ENCODE results near the gene STOM.

STOM gene

DNA sequence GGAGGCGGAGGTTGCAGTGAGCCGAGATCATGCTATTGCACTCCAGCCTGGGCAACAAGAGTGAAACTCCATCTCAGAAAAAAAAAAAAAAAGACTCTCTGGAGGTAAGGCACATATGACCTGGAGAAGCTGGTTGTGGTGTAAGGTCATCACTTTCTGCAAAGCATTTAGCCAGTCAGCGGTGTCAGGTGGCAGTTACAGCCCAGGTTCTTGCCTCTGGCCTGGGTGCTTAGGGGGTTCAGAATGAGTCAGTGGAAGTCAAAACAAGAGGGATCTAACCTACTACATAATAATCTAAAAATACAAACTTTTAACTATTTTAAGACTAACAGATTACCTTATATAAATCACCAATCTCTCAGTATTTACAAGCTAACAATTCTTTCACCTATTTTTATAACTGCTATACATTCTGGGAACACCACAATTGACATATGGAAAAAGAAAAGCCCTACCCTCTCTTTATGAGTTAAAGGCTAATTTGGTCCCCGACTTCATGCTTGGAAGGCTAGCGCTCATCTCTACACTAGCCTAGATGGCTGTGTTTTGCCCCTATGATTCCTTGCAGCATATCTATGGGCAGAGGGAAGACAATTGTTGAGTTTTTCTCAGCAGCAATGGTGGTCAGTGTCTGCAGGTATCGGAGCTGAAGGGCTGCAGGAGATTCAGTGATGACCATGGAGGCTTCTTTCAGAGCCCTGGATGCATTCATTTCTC, 29.2 kb downstream of the STOM start:
- Histone ChIP-seq H3K36me3 (ENCODE audit: insufficient read depth, low read depth, low read length) (peaks cover 5% of the 10 kb centered on the region; the same call in 1 of the 2 replicates), H3K4me1 (ENCODE audit: insufficient read depth, low read length) (no peaks in the 10 kb centered on the region), H3K4me3 (ENCODE audit: low read length) (no peak overlapping the region), H3K9ac (ENCODE audit: low read depth, low read length) (no peak overlapping the region), H3K9me3 (ENCODE audit: insufficient read depth, low read depth, low read length) (no peaks in the 10 kb centered on the region), H3K27ac (ENCODE audit: low read length) (no peak overlapping the region), H3K27me3 (ENCODE audit: insufficient read depth, low read length) (no peaks in the 10 kb centered on the region)

DNA sequence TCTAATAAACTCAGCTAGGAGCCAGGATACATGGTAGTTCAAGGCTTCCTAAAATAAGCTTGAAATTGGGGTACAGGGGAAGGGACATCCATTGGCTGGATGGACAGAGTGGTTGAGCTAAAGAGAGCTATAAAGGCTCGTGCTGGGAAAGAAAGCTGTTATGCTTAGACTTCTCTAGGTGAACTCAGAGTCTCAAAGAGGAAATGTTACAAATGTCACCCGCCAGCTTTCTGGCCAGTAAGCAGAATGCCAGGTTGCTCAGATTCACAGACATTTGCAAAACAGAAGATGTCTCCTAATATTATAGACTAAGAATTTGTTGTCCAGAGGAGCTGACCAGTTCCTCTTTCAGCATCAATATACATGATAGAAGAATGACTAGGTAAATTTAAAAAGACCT, 30.6 kb downstream of the STOM start:
- H3K36me3 ChIP-seq (ENCODE audit: insufficient read depth, low read depth, low read length): peaks cover 5% of the 10 kb centered on the region; the same call in 1 of the 2 replicates
- no peaks in the 10 kb centered on the region for H3K27me3 ChIP-seq (ENCODE audit: insufficient read depth, low read length)
- H3K4me1 ChIP-seq (ENCODE audit: insufficient read depth, low read length): no peaks in the 10 kb centered on the region
- no peaks in the 10 kb centered on the region for H3K9me3 ChIP-seq (ENCODE audit: insufficient read depth, low read depth, low read length)
- H3K9ac ChIP-seq (ENCODE audit: low read depth, low read length): no peak overlapping the region
- H3K27ac ChIP-seq (ENCODE audit: low read length): no peak overlapping the region
- no peak overlapping the region for H3K4me3 ChIP-seq (ENCODE audit: low read length)

DNA sequence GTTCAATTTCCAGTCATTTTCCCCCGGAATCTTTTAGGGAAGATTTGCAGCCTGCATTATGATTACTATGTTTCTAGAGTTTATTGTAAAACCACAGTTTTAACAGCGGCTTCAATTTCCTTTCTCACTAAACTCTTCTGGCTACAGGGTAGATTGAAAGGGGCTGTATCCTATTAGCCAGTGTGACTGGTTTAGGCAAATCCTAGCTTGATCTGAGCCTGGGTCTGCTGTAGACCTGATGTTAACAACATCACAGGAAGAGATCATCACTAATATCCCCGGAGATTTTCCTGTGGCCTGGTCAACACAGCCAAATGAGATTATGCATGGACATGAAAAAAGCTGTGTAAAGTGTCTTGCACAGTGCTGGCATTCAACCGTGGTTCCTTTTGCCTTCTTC, 33.4 kb downstream of the STOM start:
- no peaks in the 10 kb centered on the region for H3K4me1 ChIP-seq (ENCODE audit: insufficient read depth, low read length)
- H3K27ac ChIP-seq (ENCODE audit: low read length): no peak overlapping the region
- no peaks in the 10 kb centered on the region for H3K9me3 ChIP-seq (ENCODE audit: insufficient read depth, low read depth, low read length)
- H3K9ac ChIP-seq (ENCODE audit: low read depth, low read length): no peak overlapping the region
- H3K27me3 ChIP-seq (ENCODE audit: insufficient read depth, low read length): no peaks in the 10 kb centered on the region
- H3K36me3 ChIP-seq (ENCODE audit: insufficient read depth, low read depth, low read length): peaks cover 5% of the 10 kb centered on the region; the same call in 1 of the 2 replicates
- no peak overlapping the region for H3K4me3 ChIP-seq (ENCODE audit: low read length)

DNA sequence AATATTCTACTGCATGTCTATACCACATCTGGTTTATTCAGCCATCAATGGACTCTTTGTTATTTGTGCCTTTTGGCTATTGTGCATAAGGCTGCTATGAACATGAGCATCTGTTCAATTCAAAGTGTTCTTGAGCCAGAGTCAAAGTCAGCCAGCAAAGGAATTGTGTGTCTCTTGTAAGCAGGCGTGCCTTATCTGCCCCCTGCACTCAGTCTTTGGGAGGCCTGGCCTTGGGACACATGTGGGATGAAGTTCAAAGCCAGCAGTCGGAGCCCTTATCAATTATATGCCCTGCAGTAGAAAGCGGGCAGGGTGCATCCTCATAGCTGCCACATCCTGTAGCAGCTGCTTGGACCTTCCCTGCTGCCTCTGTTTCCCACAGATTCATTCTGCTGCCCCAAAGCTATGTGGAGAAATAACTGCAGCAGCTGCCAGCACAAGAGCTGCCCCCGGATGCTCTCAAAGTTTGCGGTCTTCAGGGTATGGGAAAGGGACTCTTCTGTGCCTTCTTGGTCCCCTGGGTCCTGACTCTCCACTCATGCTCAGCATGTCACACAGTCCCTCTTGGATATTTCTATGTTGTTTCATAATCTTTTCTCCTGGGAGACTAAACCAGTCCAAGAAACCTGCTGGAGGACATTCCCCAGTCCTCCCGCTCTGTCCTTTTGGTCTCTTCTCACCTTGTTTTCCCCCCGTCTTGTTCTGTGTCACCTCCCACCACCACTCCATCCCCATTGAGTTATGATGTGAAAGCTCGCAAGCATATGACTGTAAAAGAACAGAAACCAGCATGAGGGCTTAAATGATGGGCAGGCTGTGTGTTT, 35.9 kb downstream of the STOM start:
- no peak overlapping the region for H3K9ac ChIP-seq (ENCODE audit: low read depth, low read length)
- H3K4me1 ChIP-seq (ENCODE audit: insufficient read depth, low read length): no peaks in the 10 kb centered on the region
- peaks cover 24% of the 10 kb centered on the region for H3K36me3 ChIP-seq (ENCODE audit: insufficient read depth, low read depth, low read length)
- no peak overlapping the region for H3K27ac ChIP-seq (ENCODE audit: low read length)
- no peaks in the 10 kb centered on the region for H3K27me3 ChIP-seq (ENCODE audit: insufficient read depth, low read length)
- no peak overlapping the region for H3K4me3 ChIP-seq (ENCODE audit: low read length)
- H3K9me3 ChIP-seq (ENCODE audit: insufficient read depth, low read depth, low read length): no peaks in the 10 kb centered on the region

DNA sequence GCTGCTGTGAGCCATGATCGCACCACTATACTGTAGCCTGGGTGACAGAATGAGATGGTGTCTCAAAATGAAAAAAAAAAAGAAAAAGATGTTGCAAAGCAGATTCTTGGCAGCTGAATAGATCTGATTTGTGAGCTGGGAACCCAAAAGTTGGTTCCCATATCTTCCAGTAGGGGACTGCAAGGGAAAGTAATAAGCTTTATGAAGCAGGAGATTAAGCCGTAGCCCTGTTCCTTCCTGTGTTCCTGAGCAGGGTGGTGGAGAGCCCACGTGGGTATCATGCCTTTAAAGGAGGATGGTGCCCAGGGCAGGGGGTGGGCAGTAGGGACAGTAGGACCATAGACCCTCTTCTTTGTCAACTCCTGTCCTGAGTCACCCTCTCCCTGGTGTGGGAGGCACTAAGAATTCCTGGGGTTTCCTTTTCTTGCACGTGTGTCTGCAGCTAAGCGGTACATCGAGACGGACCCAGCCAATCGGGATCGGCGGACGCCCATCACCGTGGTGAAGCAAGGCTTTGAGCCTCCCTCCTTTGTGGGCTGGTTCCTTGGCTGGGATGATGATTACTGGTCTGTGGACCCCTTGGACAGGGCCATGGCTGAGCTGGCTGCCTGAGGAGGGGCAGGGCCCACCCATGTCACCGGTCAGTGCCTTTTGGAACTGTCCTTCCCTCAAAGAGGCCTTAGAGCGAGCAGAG, 37.9 kb downstream of the STOM start:
- Histone ChIP-seq H3K27me3 (ENCODE audit: insufficient read depth, low read length) (no peaks in the 10 kb centered on the region), H3K36me3 (ENCODE audit: insufficient read depth, low read depth, low read length) (peaks cover 30% of the 10 kb centered on the region), H3K4me1 (ENCODE audit: insufficient read depth, low read length) (no peaks in the 10 kb centered on the region), H3K4me3 (ENCODE audit: low read length) (no peak overlapping the region), H3K27ac (ENCODE audit: low read length) (no peak overlapping the region), H3K9me3 (ENCODE audit: insufficient read depth, low read depth, low read length) (no peaks in the 10 kb centered on the region), H3K9ac (ENCODE audit: low read depth, low read length) (no peak overlapping the region)

DNA sequence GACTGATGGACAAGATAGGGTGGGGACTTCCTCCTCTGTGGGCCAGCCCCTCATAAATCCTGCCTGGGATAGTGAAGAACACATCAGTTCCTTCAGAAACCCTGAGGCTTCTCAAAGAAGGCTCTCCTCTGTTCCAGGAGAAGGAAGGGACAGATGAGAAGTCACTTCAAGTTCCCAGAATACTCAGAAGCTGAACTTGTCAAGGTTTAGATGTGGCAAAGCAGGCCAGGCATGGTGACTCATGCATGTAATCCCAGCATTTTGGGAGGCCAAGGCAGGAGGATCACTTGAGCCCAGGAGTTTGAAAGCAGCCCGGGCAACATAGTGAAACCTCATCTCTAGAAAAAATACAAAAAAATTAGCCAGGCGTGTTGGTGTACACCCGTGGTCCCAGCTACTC, 38.5 kb downstream of the STOM start:
- peaks cover 34% of the 10 kb centered on the region for H3K36me3 ChIP-seq (ENCODE audit: insufficient read depth, low read depth, low read length)

DNA sequence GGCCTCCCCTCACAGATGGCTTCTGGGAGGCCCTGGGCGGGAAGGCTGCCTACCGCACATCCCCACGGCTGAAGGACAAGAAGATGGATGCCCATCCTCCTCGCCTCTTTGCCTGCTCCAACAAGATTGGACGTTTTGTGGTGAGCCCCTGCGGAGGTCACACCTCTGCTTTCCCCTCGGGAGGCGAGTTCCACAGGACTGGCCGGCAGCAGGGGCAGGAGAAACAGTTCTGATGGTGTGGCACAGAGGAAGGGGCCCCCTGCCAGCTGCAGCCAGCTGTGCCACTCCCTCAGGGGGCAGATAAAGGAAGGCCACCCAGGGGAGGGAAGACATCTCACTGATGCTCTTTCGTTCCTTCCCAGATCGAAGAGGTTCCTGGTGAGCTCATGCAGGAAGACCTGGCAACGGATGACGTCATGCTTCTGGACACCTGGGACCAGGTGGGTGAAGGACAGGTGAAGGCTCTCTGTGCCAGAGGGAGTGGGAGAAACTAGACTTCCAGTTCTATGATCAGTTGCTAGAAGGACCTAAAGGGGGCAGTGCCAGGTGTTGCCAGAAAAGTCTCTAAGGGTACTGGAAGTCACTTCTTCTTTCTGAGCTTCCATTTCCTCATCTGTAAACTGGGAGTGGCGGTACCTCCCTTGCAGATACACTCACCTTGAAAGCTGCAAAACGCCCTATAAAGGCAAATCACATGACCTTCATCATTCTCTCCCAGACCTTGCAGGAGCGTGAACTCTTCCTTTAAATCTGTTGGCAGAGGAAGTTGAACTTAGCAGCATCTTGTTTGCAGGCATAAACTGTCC, 41.0 kb downstream of the STOM start:
- Histone ChIP-seq H3K36me3 (ENCODE audit: insufficient read depth, low read depth, low read length) (peaks cover 50% of the 10 kb centered on the region), H3K4me1 (ENCODE audit: insufficient read depth, low read length) (no peaks in the 10 kb centered on the region), H3K27me3 (ENCODE audit: insufficient read depth, low read length) (no peaks in the 10 kb centered on the region), H3K27ac (ENCODE audit: low read length) (no peak overlapping the region), H3K9me3 (ENCODE audit: insufficient read depth, low read depth, low read length) (no peaks in the 10 kb centered on the region), H3K9ac (ENCODE audit: low read depth, low read length) (no peak overlapping the region), H3K4me3 (ENCODE audit: low read length) (no peak overlapping the region)

More for the DNA sequence above, 38.5 kb downstream of the STOM start:
- H3K9me3 ChIP-seq (ENCODE audit: insufficient read depth, low read depth, low read length): no peaks in the 10 kb centered on the region
- H3K27ac ChIP-seq (ENCODE audit: low read length): no peak overlapping the region
- H3K4me1 ChIP-seq (ENCODE audit: insufficient read depth, low read length): no peaks in the 10 kb centered on the region
- H3K4me3 ChIP-seq (ENCODE audit: low read length): no peak overlapping the region
- H3K27me3 ChIP-seq (ENCODE audit: insufficient read depth, low read length): no peaks in the 10 kb centered on the region
- H3K9ac ChIP-seq (ENCODE audit: low read depth, low read length): no peak overlapping the region

DNA sequence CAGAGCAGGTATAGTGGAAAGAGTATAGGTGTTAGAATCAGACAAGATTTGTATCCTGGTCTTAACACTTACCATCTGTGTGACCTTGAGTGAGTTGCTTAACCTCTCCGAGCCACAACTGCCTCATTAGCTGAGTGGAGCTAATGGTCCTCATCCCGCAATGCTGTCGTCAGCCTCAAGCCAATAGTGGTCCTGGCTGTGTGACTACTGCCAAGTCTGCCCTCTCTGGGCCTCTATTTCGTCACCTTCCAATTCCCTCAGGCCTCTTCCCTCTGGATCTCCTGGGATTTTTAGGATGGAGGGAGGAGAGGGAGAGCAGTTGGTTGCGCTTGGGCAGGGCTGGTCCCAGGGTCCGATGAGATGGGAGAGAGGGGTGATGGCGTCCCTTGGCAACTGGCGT, 41.6 kb downstream of the STOM start:
- no peak overlapping the region for H3K9ac ChIP-seq (ENCODE audit: low read depth, low read length)
- H3K27ac ChIP-seq (ENCODE audit: low read length): no peak overlapping the region
- no peaks in the 10 kb centered on the region for H3K27me3 ChIP-seq (ENCODE audit: insufficient read depth, low read length)
- peaks cover 53% of the 10 kb centered on the region for H3K36me3 ChIP-seq (ENCODE audit: insufficient read depth, low read depth, low read length)
- H3K9me3 ChIP-seq (ENCODE audit: insufficient read depth, low read depth, low read length): no peaks in the 10 kb centered on the region
- no peak overlapping the region for H3K4me3 ChIP-seq (ENCODE audit: low read length)
- H3K4me1 ChIP-seq (ENCODE audit: insufficient read depth, low read length): no peaks in the 10 kb centered on the region

DNA sequence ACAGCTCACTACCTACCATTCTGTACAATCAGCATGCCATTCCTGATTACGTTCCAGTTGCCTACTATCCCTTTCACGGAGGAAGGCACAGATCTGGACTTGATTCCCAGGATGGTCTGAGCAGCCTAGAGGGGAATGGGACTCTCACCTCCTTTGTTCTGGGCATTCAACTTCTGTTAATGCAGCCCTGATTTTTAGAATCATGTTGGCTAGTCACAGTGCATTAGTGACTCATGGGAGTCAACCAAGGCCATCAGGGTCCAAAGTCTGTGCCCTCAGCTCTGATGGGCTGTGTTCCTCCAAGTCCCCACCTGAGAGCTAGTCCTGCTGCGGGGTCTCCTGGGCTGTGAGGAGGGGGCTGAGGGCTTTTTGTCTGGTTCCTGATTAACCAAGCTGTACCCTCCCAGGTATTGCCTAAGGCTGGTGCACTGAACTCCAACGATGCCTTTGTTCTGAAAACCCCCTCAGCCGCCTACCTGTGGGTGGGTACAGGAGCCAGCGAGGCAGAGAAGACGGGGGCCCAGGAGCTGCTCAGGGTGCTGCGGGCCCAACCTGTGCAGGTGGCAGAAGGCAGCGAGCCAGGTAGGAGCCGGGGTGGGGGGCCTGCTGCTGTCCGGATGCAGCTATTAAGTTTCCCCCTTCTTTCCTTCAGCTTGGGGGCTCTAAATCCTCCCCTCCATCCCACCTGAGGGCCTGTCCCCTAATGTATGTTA, 43.0 kb downstream of the STOM start:
- Histone ChIP-seq H3K4me3 (ENCODE audit: low read length) (no peak overlapping the region), H3K27ac (ENCODE audit: low read length) (no peak overlapping the region), H3K27me3 (ENCODE audit: insufficient read depth, low read length) (no peaks in the 10 kb centered on the region)

DNA sequence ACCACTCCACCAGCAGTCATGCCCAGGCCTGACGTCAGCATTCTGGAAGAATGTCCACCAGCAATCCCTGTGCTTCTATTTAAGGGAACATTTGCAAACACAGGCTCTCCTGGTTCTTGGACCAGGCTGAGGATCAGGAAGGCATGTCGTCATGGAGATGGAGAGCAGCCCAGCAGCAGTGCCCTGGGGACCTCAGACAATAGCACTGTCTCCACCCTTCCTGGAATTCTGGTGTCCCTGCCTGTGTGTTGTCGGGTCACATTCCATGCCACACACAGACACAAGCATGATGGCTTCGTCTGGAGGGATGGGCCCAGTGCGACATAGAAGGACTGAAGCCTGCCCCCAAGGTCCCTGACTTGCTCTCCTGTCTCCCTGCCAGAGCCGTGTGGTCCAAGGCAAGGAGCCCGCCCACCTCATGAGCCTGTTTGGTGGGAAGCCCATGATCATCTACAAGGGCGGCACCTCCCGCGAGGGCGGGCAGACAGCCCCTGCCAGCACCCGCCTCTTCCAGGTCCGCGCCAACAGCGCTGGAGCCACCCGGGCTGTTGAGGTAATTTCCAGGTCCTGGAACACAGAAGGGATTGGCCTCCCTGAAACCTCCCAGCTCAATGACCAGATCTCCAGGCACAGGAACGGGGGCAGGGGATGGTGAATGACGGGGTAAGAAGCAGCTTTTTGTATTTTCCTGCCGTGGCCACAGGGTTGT, 43.8 kb downstream of the STOM start:
- Histone ChIP-seq H3K27ac (ENCODE audit: low read length) (no peak overlapping the region), H3K9me3 (ENCODE audit: insufficient read depth, low read depth, low read length) (no peaks in the 10 kb centered on the region), H3K4me1 (ENCODE audit: insufficient read depth, low read length) (no peaks in the 10 kb centered on the region), H3K36me3 (ENCODE audit: insufficient read depth, low read depth, low read length) (peaks cover 61% of the 10 kb centered on the region), H3K27me3 (ENCODE audit: insufficient read depth, low read length) (no peaks in the 10 kb centered on the region), H3K4me3 (ENCODE audit: low read length) (no peak overlapping the region), H3K9ac (ENCODE audit: low read depth, low read length) (no peak overlapping the region)

More for the DNA sequence above, 43.0 kb downstream of the STOM start:
- Histone ChIP-seq H3K36me3 (ENCODE audit: insufficient read depth, low read depth, low read length) (peaks cover 59% of the 10 kb centered on the region), H3K9me3 (ENCODE audit: insufficient read depth, low read depth, low read length) (no peaks in the 10 kb centered on the region), H3K9ac (ENCODE audit: low read depth, low read length) (no peak overlapping the region), H3K4me1 (ENCODE audit: insufficient read depth, low read length) (no peaks in the 10 kb centered on the region)

Data from iPS-20b (cell line).